ENCODE results near the gene RXRA. TPM values are rescaled to one million over a fixed set of nuclear protein-coding genes. Genes with fewer than 3 reads are reported as not detected.

Gene RXRA
- total and polyA plus RNA-seq, 9 donors, result 12.4 to 82.2 (median 70.6) TPM

DNA sequence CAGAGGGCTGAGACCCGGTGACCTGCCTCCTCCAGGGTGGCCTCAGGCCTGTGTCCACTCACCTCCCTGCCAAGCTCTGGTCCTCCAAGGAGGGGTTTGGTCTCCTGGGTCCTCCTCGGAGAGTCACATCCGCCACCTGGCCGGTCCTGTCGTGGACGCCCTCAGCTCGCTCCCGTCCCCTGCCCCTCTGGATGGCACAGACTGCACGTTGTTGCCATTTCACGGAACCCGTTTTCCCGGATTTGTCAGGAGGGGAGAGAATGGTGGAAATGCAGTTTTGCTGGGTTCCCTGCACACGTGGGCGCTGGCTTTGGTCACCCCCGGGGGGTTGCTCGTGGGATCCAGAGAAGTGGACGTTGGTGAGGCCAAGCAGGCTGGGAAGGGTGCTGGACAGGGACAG lies 62.7 kb downstream of the RXRA start:
- TF ChIP-seq EP300 (IDR thresholded peaks at IDR 0.05) (no peak), POLR2A (IDR thresholded peaks at IDR 0.05) (no peak)
- TF ChIP-seq, protein P1, sequence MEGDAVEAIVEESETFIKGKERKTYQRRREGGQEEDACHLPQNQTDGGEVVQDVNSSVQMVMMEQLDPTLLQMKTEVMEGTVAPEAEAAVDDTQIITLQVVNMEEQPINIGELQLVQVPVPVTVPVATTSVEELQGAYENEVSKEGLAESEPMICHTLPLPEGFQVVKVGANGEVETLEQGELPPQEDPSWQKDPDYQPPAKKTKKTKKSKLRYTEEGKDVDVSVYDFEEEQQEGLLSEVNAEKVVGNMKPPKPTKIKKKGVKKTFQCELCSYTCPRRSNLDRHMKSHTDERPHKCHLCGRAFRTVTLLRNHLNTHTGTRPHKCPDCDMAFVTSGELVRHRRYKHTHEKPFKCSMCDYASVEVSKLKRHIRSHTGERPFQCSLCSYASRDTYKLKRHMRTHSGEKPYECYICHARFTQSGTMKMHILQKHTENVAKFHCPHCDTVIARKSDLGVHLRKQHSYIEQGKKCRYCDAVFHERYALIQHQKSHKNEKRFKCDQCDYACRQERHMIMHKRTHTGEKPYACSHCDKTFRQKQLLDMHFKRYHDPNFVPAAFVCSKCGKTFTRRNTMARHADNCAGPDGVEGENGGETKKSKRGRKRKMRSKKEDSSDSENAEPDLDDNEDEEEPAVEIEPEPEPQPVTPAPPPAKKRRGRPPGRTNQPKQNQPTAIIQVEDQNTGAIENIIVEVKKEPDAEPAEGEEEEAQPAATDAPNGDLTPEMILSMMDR (IDR thresholded peaks at IDR 0.05), result no peak
- no peak for DNase-seq
- no peaks in the 10 kb centered on the region for H3K36me3 ChIP-seq
- no peak overlapping the region for H3K4me3 ChIP-seq
- 82 to 88% (median 83%) methylated on average over 16 to 17 of the region's 17 CpGs for WGBS, 3 donors
- no peak overlapping the region for H3K27ac ChIP-seq
- intact Hi-C loops (cut with DNase I), result no loop called here
- peaks cover 26% of the 10 kb centered on the region for H3K4me1 ChIP-seq (ENCODE audit: insufficient read depth)
- no peaks in the 10 kb centered on the region for H3K27me3 ChIP-seq
- no peaks in the 10 kb centered on the region for H3K9me3 ChIP-seq

DNA sequence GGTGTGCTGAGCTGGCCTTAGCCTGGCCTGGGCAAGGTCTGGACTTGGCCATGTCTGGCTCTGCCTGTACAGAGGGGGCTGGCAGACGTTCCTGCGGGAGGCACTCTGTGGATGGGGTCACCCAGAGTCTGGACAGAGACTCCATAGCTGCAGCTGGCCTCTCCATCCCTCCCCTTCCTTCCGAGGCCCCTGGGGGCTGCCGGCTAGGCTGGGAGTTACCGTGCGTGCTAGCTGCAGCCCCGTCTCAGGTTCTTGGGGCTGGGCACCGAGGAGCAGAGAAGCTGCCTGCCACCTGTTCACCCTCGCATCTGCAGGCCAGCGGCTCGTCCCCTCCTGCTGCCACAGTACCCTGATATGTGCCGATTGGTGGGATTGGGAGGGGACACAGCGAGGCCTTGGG lies 63.4 kb downstream of the RXRA start:
- WGBS, 3 donors, result 70 to 77% (median 73%) methylated on average over 13 of the region's 13 CpGs
- TF ChIP-seq POLR2A (IDR thresholded peaks at IDR 0.05), result no peak
- TF ChIP-seq, protein P1 (IDR thresholded peaks at IDR 0.05), result no peak
- no peak for TF ChIP-seq EP300 (IDR thresholded peaks at IDR 0.05)
- DNase-seq, result no peak
- intact Hi-C loops (cut with DNase I), result no loop called here
- Histone ChIP-seq H3K36me3 (no peaks in the 10 kb centered on the region), H3K9me3 (no peaks in the 10 kb centered on the region), H3K27me3 (no peaks in the 10 kb centered on the region), H3K27ac (no peak overlapping the region), H3K4me3 (no peak overlapping the region), H3K4me1 (ENCODE audit: insufficient read depth) (peaks cover 31% of the 10 kb centered on the region)

DNA sequence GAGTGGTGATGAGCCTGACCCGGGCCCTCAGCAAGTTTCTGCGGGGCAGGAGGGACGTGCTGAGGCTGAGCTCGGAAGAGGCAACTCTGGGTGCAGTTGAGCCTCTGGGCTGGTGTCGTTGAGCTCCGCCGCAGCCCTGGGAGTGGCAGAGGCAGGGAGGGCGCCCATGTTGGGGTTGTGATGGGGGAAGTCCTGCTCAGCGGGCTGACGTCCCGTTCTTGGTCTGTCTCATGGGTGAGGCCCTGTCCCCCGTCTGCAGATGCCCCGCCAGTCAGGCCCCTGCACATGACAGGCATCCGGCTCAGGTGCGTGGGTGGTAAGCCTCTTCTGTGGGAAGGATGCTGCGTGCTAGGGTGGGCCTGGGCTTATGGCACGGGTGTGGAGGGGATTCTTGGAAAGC lies 64.3 kb downstream of the RXRA start:
- TF ChIP-seq, protein P1 (IDR thresholded peaks at IDR 0.05), result no peak
- TF ChIP-seq EP300 (IDR thresholded peaks at IDR 0.05) (no peak), POLR2A (IDR thresholded peaks at IDR 0.05) (no peak)
- intact Hi-C loops (cut with DNase I), result no loop called here
- no peaks in the 10 kb centered on the region for H3K27me3 ChIP-seq
- H3K36me3 ChIP-seq, result no peaks in the 10 kb centered on the region
- H3K9me3 ChIP-seq, result no peaks in the 10 kb centered on the region
- WGBS, 3 donors, result 86 to 96% (median 92%) methylated on average over 17 of the region's 17 CpGs
- H3K4me3 ChIP-seq, result no peak overlapping the region
- DNase-seq, result no peak
- peaks cover 28% of the 10 kb centered on the region for H3K4me1 ChIP-seq (ENCODE audit: insufficient read depth)
- no peak overlapping the region for H3K27ac ChIP-seq

DNA sequence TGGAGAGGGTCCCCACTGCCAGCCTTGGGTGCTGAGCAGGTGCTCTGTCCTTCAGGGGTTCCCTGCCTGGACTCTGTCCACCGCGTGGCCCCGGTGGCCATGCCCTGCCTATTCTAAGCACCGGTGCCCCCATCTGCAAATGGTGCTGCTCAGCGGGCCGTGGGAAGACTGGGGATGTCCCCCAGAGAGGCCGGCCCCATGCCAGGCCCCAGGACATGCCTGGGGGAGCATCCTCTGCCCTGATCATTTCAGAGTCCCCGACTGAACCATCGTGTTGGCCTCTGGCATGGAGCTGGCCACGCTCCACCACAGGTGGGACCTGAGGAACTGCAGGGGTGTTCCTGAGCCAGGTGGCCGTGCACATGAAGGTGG lies 64.7 kb downstream of the RXRA start:
- no peaks in the 10 kb centered on the region for H3K27me3 ChIP-seq
- DNase-seq, result no peak
- intact Hi-C loops (cut with DNase I), result no loop called here
- TF ChIP-seq, protein P1 (IDR thresholded peaks at IDR 0.05), result no peak
- TF ChIP-seq POLR2A (IDR thresholded peaks at IDR 0.05), result no peak
- no peak for TF ChIP-seq EP300 (IDR thresholded peaks at IDR 0.05)
- peaks cover 27% of the 10 kb centered on the region for H3K4me1 ChIP-seq (ENCODE audit: insufficient read depth)
- H3K9me3 ChIP-seq, result no peaks in the 10 kb centered on the region
- no peak overlapping the region for H3K27ac ChIP-seq
- 88 to 94% (median 91%) methylated on average over 11 of the region's 11 CpGs for WGBS, 3 donors
- no peaks in the 10 kb centered on the region for H3K36me3 ChIP-seq
- H3K4me3 ChIP-seq, result no peak overlapping the region
